Body of pancreas (tissue), 4 donors: ENCODE data around the gene PTBP1. TPM values are rescaled to one million over a fixed set of nuclear protein-coding genes. Genes with fewer than 3 reads are reported as not detected.
A peak's percentile ranks its signal among the peaks of the same experiment; 100 is the strongest.

Source experiments
- ATAC-seq: fragments of 150-250 bp; one replicate; pipeline ENCODE4 v1.9.1; 2016
- DNase-seq, 4 donors: peaks; one replicate each; pipeline ENCODE4 v3.0.0-alpha.2; 2019
- H3K27ac ChIP-seq, 4 donors: fragments of 200-600 bp; sonication (generic); 1 replicate in 3 of 4; 2 replicates in 1 of 4; pipeline versions ENCODE4 v1.5.1 to v1.6.1; 2016 to 2019; ENCODE audit warnings: mild to moderate bottlenecking in 1 of 4, mixed read lengths in 1 of 4, moderate library complexity in 1 of 4
- H3K27me3 ChIP-seq, 2 donors: fragments of 200-600 bp; sonication (generic); one replicate each; pipeline ENCODE4 v1.6.0; 2016; ENCODE audit warnings: mild to moderate bottlenecking in 1 of 2
- H3K36me3 ChIP-seq, 2 donors: fragments of 200-600 bp; sonication (generic); replicated peaks in 1 of 2; 2 replicates each; pipeline ENCODE4 v1.5.1; 2016; ENCODE audit warnings: low read depth in 2 of 2; ENCODE audit not compliant: insufficient read depth in 1 of 2
- H3K4me1 ChIP-seq: fragments of 200-600 bp; sonication (generic); one replicate; pipeline ENCODE4 v1.6.0; 2016
- H3K4me3 ChIP-seq, 2 donors: fragments of 200-600 bp; sonication (generic); 1 replicate in 1 of 2; 2 replicates in 1 of 2; pipeline ENCODE4 v1.5.1; 2016 to 2019
- H3K9me3 ChIP-seq, 3 donors: fragments of 200-600 bp; sonication (generic); 1 replicate in 2 of 3; 2 replicates in 1 of 3; pipeline ENCODE4 v1.5.1; 2016
- POLR2A ChIP-seq, 3 donors: fragments of 450-650 bp; IDR thresholded peaks; one replicate each; pipeline ENCODE4 v1.6.1; 2016; ENCODE audit warnings: antibody characterized with exemption in 3 of 3, mild to moderate bottlenecking in 2 of 3
- WGBS, 2 donors: methylation state at CpG; one replicate each; pipeline ENCODE4 v1.1.5; 2017; 5-methylcytosine and 5-hydroxymethylcytosine counted together
- intact Hi-C: fragments of 100-400 bp; cut with DNase I; formaldehyde crosslinking; loops from one replicate; pipeline ENCODE4 v1.15.1; 2023
- total RNA-seq, 2 donors: library from RNA; depleted of rRNA; stranded (reverse); fragments of >200 nt; gene quantifications; one replicate each; pipeline ENCODE4 v1.1.0, GENCODE V29; 2016
- TF ChIP-seq, protein P1 (sequence below), 7 experiments: fragments of 450-650 bp in 4 of 7; fragments of 200-600 bp in 3 of 7; sonication (generic) in 3 of 7; IDR thresholded peaks; one replicate each; pipeline ENCODE4 v1.5.1; 2016 to 2019; ENCODE audit warnings: antibody characterized with exemption in 7 of 7

Gene PTBP1
- total RNA-seq, 2 donors from 2014 or later = 78.9 to 100 TPM

DNA sequence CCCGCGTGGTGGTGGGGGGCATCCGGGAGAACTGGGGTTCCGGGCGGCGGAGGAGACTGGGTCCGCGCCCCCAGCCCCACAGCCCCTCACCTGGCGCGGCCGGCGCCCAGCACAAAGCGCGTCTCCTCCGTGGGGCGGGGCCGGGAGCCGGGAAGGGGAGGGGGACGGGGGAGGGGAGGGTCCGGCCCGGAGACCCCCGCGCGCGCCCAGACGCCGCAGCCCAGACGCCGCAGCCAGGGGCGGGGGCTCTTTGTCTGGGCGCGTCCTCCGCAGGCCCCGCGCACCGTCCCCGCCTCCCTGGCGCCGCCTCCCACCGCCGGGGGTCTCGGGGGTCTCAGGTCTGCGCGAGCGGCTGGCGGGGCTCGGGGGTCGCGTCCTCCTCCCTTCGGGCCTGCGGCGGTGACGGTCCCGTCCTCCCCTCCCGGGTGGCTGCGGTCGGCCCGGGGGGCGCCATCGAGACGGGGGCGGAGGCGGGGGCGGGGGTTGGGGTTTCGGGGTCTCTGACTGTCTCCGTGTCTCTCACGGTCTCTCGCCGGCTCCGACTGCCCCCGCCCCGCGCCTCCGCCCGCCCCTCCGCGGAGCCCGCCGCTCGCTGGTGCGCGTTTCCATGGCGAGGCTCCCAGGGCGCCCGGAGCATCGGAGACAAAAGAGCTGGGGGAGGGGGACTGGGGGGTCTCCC is 24.7 kb downstream of the PTBP1 start, which contains the start of gene PLPPR3:
Gene PLPPR3, minus strand, starts transcription at position 131 of the 679 bp plus-strand sequence. CDS start 396 bp downstream, outside the sequence.
- H3K27me3 ChIP-seq = peaks cover 0 to 10% of the 10 kb centered on the region in 2 donors
- no peak within 1 kb of the TSS for H3K4me3 ChIP-seq
- H3K36me3 ChIP-seq = no peaks in the 10 kb centered on the region
- DNase-seq (no peak), ATAC-seq (no peak)
- no peaks in the 10 kb centered on the region for H3K9me3 ChIP-seq
- WGBS, 2 donors = 4% methylated on average over 34 of the region's 86 CpGs; no CpG with 5 or more reads in 1 of the 2 donors
- H3K27ac ChIP-seq = no peak within 1 kb of the TSS
- intact Hi-C loops = no loop called here
- TF ChIP-seq, protein P1, sequence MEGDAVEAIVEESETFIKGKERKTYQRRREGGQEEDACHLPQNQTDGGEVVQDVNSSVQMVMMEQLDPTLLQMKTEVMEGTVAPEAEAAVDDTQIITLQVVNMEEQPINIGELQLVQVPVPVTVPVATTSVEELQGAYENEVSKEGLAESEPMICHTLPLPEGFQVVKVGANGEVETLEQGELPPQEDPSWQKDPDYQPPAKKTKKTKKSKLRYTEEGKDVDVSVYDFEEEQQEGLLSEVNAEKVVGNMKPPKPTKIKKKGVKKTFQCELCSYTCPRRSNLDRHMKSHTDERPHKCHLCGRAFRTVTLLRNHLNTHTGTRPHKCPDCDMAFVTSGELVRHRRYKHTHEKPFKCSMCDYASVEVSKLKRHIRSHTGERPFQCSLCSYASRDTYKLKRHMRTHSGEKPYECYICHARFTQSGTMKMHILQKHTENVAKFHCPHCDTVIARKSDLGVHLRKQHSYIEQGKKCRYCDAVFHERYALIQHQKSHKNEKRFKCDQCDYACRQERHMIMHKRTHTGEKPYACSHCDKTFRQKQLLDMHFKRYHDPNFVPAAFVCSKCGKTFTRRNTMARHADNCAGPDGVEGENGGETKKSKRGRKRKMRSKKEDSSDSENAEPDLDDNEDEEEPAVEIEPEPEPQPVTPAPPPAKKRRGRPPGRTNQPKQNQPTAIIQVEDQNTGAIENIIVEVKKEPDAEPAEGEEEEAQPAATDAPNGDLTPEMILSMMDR (IDR thresholded peaks at IDR 0.05) = no peak
- no peak for TF ChIP-seq POLR2A (IDR thresholded peaks at IDR 0.05)
- H3K4me1 ChIP-seq = peaks cover 13% of the 10 kb centered on the region

DNA sequence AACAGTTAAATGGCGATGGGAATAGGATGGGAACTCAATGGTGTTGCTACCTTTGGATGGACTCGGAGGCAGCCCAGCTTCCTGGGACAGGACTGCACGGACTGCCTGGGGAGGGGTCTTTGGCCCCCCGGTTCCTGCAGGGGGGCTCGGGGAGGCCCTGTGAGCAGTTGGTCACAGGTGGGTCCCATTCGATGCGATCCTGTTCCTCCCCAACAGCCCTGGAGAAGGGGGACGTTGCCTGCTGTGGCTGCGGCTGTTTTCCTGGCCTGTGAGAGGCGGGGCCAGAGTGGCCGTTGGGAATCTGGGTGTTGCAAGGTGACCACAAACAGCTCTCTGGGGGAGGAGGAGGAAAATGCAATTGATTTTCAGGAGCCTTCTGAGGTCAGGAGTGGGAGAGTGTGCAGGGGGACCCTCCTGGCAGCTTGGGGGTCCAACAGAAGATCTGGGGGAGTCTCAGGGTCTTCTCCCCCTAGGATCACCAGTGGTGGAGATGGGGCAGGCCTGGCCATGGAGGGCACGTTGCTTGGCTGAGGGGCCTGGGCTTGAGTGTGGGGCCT is 26.4 kb downstream of the PTBP1 start:
- no peaks in the 10 kb centered on the region for H3K9me3 ChIP-seq
- H3K36me3 ChIP-seq = no peaks in the 10 kb centered on the region
- WGBS, 2 donors = 41 to 49% methylated on average over 10 to 12 of the region's 12 CpGs
- TF ChIP-seq, protein P1 (IDR thresholded peaks at IDR 0.05) = no peak
- TF ChIP-seq POLR2A (IDR thresholded peaks at IDR 0.05) = no peak
- no peak for ATAC-seq
- peaks cover 0 to 10% of the 10 kb centered on the region in 2 donors for H3K27me3 ChIP-seq
- no peak overlapping the region for H3K4me3 ChIP-seq
- peaks cover 13% of the 10 kb centered on the region for H3K4me1 ChIP-seq
- no peak overlapping the region for H3K27ac ChIP-seq
- intact Hi-C loops = no loop called here
- DNase-seq = no peak

DNA sequence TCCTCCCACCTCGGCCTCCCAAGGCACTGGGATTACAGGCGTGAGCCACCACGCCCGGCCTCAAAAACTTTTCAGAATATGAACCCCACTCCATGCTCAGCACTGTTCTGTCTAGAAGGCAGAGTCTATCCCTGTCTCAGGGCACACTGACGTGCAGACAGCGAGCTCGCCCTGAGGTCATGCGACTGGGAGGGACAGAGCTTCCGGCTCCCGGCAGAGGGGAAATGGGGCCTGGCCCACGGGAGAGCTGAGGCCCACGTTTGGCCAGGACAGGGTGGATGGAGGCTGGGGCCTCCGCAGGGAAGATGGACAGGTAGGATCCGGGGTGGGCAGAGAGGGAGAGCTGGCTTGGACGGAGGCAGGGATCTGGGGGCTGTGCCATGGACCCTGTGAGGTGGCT is 27.6 kb downstream of the PTBP1 start:
- H3K27me3 ChIP-seq = peaks cover 0 to 10% of the 10 kb centered on the region in 2 donors
- DNase-seq (no peak), ATAC-seq (no peak)
- peak in 1 of 3 donors; percentile 9 for TF ChIP-seq POLR2A (IDR thresholded peaks at IDR 0.05)
- TF ChIP-seq, protein P1 (IDR thresholded peaks at IDR 0.05) = no peak
- no peaks in the 10 kb centered on the region for H3K36me3 ChIP-seq
- intact Hi-C loops = no loop called here
- 79 to 87% methylated on average over 14 of the region's 15 CpGs for WGBS, 2 donors
- H3K9me3 ChIP-seq = no peaks in the 10 kb centered on the region
- no peak overlapping the region for H3K27ac ChIP-seq
- H3K4me3 ChIP-seq = no peak overlapping the region
- H3K4me1 ChIP-seq = peaks cover 13% of the 10 kb centered on the region

DNA sequence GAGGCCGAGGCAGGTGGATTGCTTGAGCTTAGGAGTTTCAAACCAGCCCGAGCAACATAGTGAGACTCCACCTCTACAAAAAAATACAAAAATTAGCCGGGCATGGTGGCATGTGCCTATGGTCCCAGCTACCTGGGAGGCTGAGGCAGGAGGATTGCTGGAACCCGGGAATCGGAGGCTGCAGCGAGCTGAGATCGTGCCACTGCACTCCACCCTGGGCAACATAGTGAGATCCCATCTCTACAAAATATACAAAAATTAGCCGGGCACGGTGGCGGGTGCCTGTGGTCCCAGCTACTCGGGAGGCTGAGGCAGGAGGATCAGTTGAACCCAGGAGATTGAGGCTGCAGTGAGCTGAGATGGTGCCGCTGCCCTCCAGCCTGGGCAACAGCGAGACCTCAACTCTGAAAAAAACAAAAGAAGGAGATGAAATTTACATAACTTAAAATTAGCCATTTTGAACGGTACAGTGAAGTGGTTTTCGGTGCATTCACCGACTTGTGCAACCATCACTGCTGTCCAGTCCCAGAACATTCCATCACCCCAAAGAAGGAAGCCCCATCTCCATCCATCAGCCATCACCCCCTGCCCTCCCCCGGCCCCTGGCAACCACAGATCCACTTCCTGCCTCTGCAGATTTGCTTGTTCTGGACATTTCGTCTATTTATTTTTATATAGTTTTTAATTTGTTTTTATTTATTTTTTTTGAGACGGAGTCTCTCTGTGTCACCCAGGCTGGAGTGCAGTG is 28.8 kb downstream of the PTBP1 start:
- H3K4me3 ChIP-seq = no peak overlapping the region
- H3K27ac ChIP-seq = no peak overlapping the region
- H3K36me3 ChIP-seq = no peaks in the 10 kb centered on the region
- TF ChIP-seq, protein P1 (IDR thresholded peaks at IDR 0.05) = no peak
- no peak for TF ChIP-seq POLR2A (IDR thresholded peaks at IDR 0.05)
- DNase-seq = no peak
- peaks cover 0 to 10% of the 10 kb centered on the region in 2 donors for H3K27me3 ChIP-seq
- intact Hi-C loops = no loop called here
- H3K9me3 ChIP-seq = no peaks in the 10 kb centered on the region
- ATAC-seq = no peak
- 75 to 83% methylated on average over 19 of the region's 19 CpGs for WGBS, 2 donors
- peaks cover 17% of the 10 kb centered on the region for H3K4me1 ChIP-seq
